SHP77 treated with DMSO at 0.1 percent for 48 hours (cell line): ENCODE measurements around the gene SPDYE1.
"Not testable (repeated sequence)": the region's sequence is repeated elsewhere in the genome, so short reads cannot be mapped to it uniquely, and the experiment has no call there.

Source experiments
- DNase-seq: peaks from one replicate; lab custom pipeline; 2025; lab: John Stamatoyannopoulos, UW

The SPDYE1 gene

DNA sequence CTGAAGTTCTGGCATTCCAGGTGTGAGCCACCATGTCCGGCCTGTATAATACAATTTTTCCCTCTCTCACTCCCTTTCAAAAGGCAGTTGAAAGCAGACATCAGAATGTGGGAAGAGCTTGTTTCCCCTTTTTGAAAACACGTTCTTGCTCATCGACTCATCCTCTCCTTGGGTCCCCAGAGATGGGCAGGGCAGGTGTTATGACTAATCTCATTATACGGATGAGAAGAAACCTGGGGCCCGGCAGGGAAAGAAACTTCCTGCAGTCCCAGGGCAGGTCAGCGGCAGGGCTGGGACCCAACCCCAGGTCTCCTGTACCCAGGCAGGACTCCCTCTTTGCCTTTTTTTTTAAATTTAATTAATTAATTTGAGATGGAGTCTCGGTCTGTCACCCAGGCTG, 4.8 kb upstream of the SPDYE1 start:
- DNase-seq, result not testable (repeated sequence)

- not testable (repeated sequence) for DNase-seq
Measured at GRCh38 chr7:43994681-43995080, 3.0 kb upstream of the SPDYE1 start.

- not testable (repeated sequence) for DNase-seq
Measured at GRCh38 chr7:44012081-44012480, 14.4 kb downstream of the SPDYE1 start.

GRCh38 chr7:44015090-44015489, 17.4 kb downstream of the SPDYE1 start:
- not testable (repeated sequence) for DNase-seq

DNA sequence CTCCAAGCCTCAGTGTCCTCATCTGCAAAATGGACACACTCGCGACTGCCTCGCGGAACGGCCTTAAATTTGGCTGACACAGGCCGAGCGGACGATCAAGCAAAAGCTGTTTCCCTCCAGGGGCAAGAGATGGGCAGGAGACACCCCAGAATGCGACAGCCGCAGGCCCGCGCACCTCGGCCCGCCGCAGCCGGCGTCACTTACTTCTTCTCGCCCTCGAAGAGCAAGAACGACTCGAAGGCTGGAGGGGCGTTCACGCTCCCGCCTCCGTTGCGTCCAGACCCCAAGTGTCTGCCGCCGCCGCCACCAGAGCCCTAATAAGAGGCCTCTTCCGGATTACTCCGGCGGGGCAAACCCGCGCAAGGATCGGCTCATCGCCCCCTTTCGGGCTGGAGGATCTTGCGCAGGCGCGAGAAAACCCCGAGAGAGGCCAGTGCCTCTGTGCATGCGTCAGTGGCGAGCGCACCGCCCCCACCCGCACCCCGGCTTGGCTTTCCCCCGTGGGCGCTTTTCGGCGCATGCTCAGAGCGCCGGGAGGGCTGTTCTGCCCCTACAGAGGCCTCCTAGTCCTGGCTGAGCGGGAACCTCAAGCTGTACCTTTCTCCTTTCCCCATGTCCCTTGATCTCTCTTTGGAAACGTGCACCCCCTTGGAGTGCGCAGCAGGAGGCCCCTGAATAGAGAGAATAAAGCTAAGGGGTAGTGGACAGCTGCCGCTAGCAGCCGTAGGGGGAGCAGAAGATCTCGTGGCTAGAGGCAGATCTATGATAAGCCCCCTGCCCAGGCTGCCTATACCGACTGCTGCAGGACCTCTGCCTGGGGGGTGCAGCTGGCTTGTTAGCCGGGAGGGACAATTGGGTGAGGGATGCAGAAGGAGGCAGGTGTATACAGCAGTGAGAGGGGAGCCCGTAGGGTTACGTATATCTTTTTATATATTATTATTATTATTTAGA, 21.4 kb downstream of the SPDYE1 start:
- DNase-seq, result peak; percentile 97

- DNase-seq, result not testable (repeated sequence)
Measured at GRCh38 chr7:44019825-44020224, 22.1 kb downstream of the SPDYE1 start.

DNA sequence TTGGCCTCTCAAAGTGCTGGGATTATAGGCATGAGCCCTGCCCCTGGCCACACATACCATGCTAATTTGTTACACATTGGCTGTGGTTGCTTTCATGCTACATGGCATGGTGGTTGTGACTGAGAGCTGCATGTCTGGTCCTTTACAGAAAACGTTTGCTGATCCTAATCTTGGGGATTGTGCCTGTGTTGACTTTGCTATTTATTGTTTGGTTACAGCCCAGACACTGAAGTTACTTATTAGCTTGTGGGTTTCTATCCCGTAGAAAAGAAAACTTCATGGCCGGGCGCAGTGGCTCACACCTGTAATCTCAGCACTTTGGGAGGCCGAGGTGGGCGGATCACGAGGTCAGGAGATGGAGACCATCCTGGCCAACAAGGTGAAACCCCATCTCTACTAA, 24.4 kb downstream of the SPDYE1 start:
- DNase-seq, result not testable (repeated sequence)

DNA sequence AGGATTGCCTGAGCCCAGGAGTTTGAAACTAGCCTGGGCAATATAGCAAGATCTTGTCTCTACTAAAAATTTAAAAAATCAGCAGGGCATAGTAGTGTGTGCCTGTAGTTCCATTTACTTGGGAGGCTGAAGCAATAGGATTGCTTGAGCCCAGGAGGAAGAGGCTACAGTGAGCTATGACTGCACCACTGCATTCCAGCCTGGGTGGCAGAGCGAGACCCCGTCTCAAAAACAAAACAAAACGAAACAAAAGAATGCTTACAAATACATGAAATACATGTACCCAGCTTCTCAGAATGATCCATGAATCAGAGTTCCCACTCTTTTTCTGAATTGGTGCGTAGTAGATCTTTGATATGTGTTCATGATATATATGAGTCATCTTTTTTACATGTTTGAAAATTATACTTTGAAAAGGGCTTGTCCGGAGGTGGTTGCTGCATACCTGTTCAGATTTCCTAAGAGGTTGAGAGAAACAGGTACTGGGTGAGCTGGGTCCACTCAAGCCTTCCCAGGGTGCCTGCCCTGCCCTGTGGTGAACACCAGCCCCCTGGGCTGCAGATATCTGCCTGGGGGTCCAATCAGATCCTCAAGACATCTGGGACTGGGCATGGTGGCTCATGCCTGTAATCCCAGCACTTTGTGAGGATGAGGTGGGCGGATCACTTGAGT, 25.2 kb downstream of the SPDYE1 start:
- DNase-seq, result not testable (repeated sequence)

DNA sequence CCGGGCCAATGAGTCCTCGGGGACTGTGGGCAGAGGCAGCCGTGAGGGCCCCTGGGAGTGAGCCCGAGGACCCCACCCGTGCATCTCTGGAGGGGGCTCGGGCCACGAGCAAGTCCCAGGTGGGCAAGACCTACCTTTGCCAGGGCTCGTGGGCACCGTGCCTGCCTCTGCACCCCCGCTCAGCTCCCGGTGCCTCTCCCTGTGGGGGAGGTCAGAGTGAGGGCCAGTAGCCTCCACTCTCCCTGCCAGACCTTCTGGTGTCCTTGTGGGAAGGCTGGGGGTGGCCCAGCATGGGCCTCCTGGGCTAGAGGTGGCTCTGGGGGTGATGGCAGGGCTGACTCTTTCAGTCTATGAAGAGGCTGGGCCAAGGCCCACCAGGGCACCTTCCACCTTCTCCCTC, 31.7 kb downstream of the SPDYE1 start:
- DNase-seq, result not testable (repeated sequence)

GRCh38 chr7:44030029-44030428, 32.3 kb downstream of the SPDYE1 start:
- not testable (repeated sequence) for DNase-seq

- DNase-seq, result not testable (repeated sequence)
Measured at GRCh38 chr7:44031319-44031718, 33.6 kb downstream of the SPDYE1 start.

- DNase-seq, result not testable (repeated sequence)
Measured at GRCh38 chr7:44032031-44032430, 34.3 kb downstream of the SPDYE1 start.

- not testable (repeated sequence) for DNase-seq
Measured at GRCh38 chr7:44033971-44034844, 36.5 kb downstream of the SPDYE1 start.

- DNase-seq, result not testable (repeated sequence)
Measured at GRCh38 chr7:44036364-44036763, 38.7 kb downstream of the SPDYE1 start.

- DNase-seq, result not testable (repeated sequence)
Measured at GRCh38 chr7:44037951-44038350, 40.3 kb downstream of the SPDYE1 start.

DNA sequence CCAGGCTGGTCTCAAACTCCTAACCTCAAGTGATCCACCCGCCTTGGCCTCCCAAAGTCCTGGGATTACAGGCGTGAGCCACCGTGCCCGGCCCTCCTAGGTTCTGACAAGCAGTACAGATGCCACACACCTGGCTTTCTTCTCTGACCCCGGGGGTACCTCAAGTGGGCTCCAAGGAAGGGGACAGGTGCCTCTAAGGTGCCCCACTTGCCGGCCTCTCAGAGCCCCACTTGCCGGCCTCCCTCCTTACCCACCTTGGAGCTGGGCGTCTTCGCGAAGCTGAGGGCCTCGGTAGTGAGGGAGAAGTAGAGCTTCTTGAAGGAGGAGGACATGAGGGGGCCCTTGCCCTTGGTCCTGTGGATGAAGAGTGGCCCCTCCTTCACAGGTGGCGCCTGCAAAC, 40.9 kb downstream of the SPDYE1 start:
- not testable (repeated sequence) for DNase-seq

- peak; percentile 96 for DNase-seq
Measured at GRCh38 chr7:44038961-44039558, 41.4 kb downstream of the SPDYE1 start.

DNA sequence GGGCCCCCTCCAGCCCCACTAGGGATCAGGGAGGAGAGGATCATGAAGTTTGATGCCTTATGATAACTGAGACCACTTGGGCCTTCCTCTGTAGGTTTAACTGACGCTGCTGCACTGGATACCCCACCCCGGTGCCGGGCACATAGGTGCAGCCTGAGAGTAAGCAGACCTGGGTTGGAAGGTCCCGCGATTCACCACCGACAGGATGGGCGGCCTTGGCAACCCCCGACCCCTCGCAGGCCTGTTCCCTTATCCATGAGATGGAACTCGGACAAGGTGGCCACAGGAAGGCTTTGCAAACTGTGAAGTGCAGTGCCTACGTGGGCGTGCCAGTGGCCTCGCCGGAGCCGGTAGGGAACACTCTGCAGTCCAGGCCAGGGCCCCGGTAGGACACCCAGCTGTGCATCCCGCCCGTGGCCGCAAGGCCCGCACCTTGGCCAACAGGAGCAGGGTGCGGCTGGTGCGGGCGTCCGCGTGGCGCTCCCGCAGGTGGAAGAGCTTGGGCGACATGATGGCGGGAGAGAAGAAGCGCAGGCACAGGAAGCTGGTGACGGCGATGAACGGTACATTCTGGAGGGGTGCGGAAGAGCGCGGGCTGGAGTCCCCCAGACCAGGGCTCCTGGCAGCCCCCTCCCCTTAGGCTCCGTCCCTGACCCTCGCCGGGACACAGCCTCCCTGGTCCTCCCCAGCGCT, 42.2 kb downstream of the SPDYE1 start:
- DNase-seq, result not testable (repeated sequence)

- DNase-seq, result peak; percentile 25
Measured at GRCh38 chr7:44040493-44040891, 42.8 kb downstream of the SPDYE1 start.

GRCh38 chr7:44042221-44042620, 44.5 kb downstream of the SPDYE1 start:
- DNase-seq, result no peak

DNA sequence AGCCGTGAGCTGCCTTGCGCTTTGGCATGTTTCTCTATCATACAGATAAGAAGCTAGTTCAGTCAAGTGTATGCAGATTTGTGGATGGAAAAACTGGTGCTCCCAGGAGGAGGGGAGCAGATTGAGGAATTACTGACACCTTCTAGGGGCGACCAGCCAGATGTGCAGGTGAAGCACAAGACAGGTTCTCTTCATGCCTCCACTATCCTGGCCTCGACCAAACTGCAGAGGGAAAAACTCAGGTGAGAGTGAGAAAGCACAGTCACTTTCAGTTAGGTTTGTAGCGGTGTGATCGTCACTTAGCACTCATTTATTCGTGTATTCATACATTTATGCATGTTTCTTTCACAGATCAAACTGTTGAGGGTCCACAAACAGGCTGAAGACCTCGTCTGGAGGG, 46.2 kb downstream of the SPDYE1 start:
- DNase-seq, result no peak
